HEK293 (cell line): ENCODE data around the gene AAK1.
"Not testable (repeated sequence)": the region's sequence is repeated elsewhere in the genome, so short reads cannot be mapped to it uniquely, and the experiment has no call there.

Experiments used
- CTCF ChIA-PET: fragments of 350-600 bp; formaldehyde crosslinking; extraction: SDS; loops from one replicate; lab custom pipeline; 2021; ENCODE audit warnings: antibody characterized with exemption; lab: Yijun Ruan, JAX
- POLR2A ChIA-PET: fragments of 300-600 bp; formaldehyde crosslinking; extraction: SDS; loops from one replicate; lab custom pipeline; 2020; ENCODE audit warnings: antibody characterized with exemption, inconsistent platforms; lab: Yijun Ruan, JAX
- H3K27ac ChIP-seq: fragments of 200-500 bp; sonication (Bioruptor generic); 2 replicates; pipeline ENCODE4 v1.5.1; 2014; ENCODE audit warnings: low read depth, low read length, control low read depth, inconsistent platforms; ENCODE audit errors: extremely low read depth
- H3K36me3 ChIP-seq, 2 experiments: fragments of 200-500 bp in 1 of 2; sonication (Bioruptor generic) in 1 of 2; 1 replicate in 1 of 2; 2 replicates in 1 of 2; pipeline ENCODE4 v1.5.1; 2014 to 2017; ENCODE audit warnings: inconsistent platforms in 2 of 2, low read length in 2 of 2; ENCODE audit not compliant: control insufficient read depth in 2 of 2, insufficient read depth in 1 of 2
- H3K4me1 ChIP-seq: fragments of 200-500 bp; sonication (Bioruptor generic); 2 replicates; pipeline ENCODE4 v1.5.1; 2014; ENCODE audit warnings: mild to moderate bottlenecking, low read length, inconsistent platforms; ENCODE audit not compliant: control insufficient read depth, insufficient read depth
- H3K4me3 ChIP-seq: 2 replicates; pipeline ENCODE4 v1.5.1; 2011; ENCODE audit warnings: low read depth, mild to moderate bottlenecking, control low read depth, low read length, moderate library complexity
- H3K9me3 ChIP-seq: fragments of 200-500 bp; sonication (Bioruptor generic); 2 replicates; pipeline ENCODE4 v1.5.1; 2014; ENCODE audit warnings: low read depth, low read length, inconsistent platforms; ENCODE audit not compliant: control insufficient read depth, insufficient read depth
- EGR2 ChIP-seq: fragments of 450-650 bp; formaldehyde crosslinking; IDR thresholded peaks from 2 replicates; pipeline ENCODE4 v1.5.1; 2016; ENCODE audit warnings: low read depth, missing biosample characterization, missing genetic modification characterization
- GFI1B ChIP-seq: fragments of 450-650 bp; formaldehyde crosslinking; IDR thresholded peaks from 2 replicates; pipeline ENCODE4 v1.5.1; 2016; ENCODE audit warnings: missing biosample characterization, missing genetic modification characterization
- GLI4 ChIP-seq: fragments of 450-650 bp; formaldehyde crosslinking; IDR thresholded peaks from 2 replicates; pipeline ENCODE4 v1.5.1; 2016; ENCODE audit warnings: missing biosample characterization, missing genetic modification characterization
- HIC1 ChIP-seq: fragments of 450-650 bp; formaldehyde crosslinking; IDR thresholded peaks from 2 replicates; pipeline ENCODE4 v1.5.1; 2016; ENCODE audit warnings: missing biosample characterization, missing genetic modification characterization
- KLF7 ChIP-seq: fragments of 450-650 bp; formaldehyde crosslinking; IDR thresholded peaks from 2 replicates; pipeline ENCODE4 v1.5.1; 2016; ENCODE audit warnings: missing biosample characterization, missing genetic modification characterization, borderline replicate concordance
- OVOL3 ChIP-seq: fragments of 450-650 bp; formaldehyde crosslinking; IDR thresholded peaks from 2 replicates; pipeline ENCODE4 v1.5.1; 2016; ENCODE audit warnings: missing biosample characterization, missing genetic modification characterization
- ZBTB1 ChIP-seq: fragments of 450-650 bp; formaldehyde crosslinking; IDR thresholded peaks from 2 replicates; pipeline ENCODE4 v1.5.1; 2016; ENCODE audit warnings: missing biosample characterization, missing genetic modification characterization
- ZBTB6 ChIP-seq: fragments of 450-650 bp; formaldehyde crosslinking; IDR thresholded peaks from 2 replicates; pipeline ENCODE4 v1.5.1; 2017; ENCODE audit warnings: missing biosample characterization, missing genetic modification characterization
- ZNF133 ChIP-seq: fragments of 450-650 bp; formaldehyde crosslinking; IDR thresholded peaks from 2 replicates; pipeline ENCODE4 v1.5.1; 2016; ENCODE audit warnings: missing biosample characterization, missing genetic modification characterization
- ZNF146 ChIP-seq: fragments of 450-650 bp; formaldehyde crosslinking; IDR thresholded peaks from 2 replicates; pipeline ENCODE4 v1.5.1; 2016; ENCODE audit warnings: missing biosample characterization, missing genetic modification characterization
- ZNF174 ChIP-seq: fragments of 450-650 bp; formaldehyde crosslinking; IDR thresholded peaks from 2 replicates; pipeline ENCODE4 v1.5.0; 2017; ENCODE audit warnings: missing biosample characterization, mild to moderate bottlenecking, missing genetic modification characterization
- ZNF18 ChIP-seq: fragments of 450-650 bp; formaldehyde crosslinking; IDR thresholded peaks from 2 replicates; pipeline ENCODE4 v1.5.1; 2016; ENCODE audit warnings: missing biosample characterization, missing genetic modification characterization
- ZNF221 ChIP-seq: fragments of 450-650 bp; formaldehyde crosslinking; IDR thresholded peaks from 2 replicates; pipeline ENCODE4 v1.5.1; 2017; ENCODE audit warnings: missing biosample characterization, missing genetic modification characterization, borderline replicate concordance
- ZNF311 ChIP-seq: fragments of 450-650 bp; formaldehyde crosslinking; IDR thresholded peaks from 2 replicates; pipeline ENCODE4 v1.5.1; 2017; ENCODE audit warnings: missing biosample characterization, missing genetic modification characterization, borderline replicate concordance
- ZNF335 ChIP-seq: fragments of 450-650 bp; formaldehyde crosslinking; conservative IDR thresholded peaks from 2 replicates; pipeline ENCODE4 v1.5.1; 2016; ENCODE audit warnings: missing biosample characterization, missing genetic modification characterization
- ZNF341 ChIP-seq: fragments of 450-650 bp; formaldehyde crosslinking; IDR thresholded peaks from 2 replicates; pipeline ENCODE4; 2016; ENCODE audit warnings: low read depth, missing biosample characterization, missing genetic modification characterization
- ZNF350 ChIP-seq: fragments of 450-650 bp; formaldehyde crosslinking; IDR thresholded peaks from 2 replicates; pipeline ENCODE4 v1.5.0; 2017; ENCODE audit warnings: missing biosample characterization, mild to moderate bottlenecking, missing genetic modification characterization
- ZNF354C ChIP-seq: fragments of 450-650 bp; formaldehyde crosslinking; IDR thresholded peaks from 2 replicates; pipeline ENCODE4 v1.5.1; 2016; ENCODE audit warnings: missing biosample characterization, missing genetic modification characterization, low read depth, borderline replicate concordance
- ZNF473 ChIP-seq: fragments of 450-650 bp; formaldehyde crosslinking; IDR thresholded peaks from 2 replicates; pipeline ENCODE4 v1.5.1; 2017; ENCODE audit warnings: missing biosample characterization, missing genetic modification characterization
- ZNF521 ChIP-seq: fragments of 450-650 bp; formaldehyde crosslinking; IDR thresholded peaks from 2 replicates; pipeline ENCODE4 v1.5.1; 2017; ENCODE audit warnings: missing biosample characterization, mild to moderate bottlenecking, missing genetic modification characterization
- ZNF530 ChIP-seq: fragments of 450-650 bp; formaldehyde crosslinking; IDR thresholded peaks from 2 replicates; pipeline ENCODE4 v1.5.1; 2016; ENCODE audit warnings: low read depth, missing biosample characterization, missing genetic modification characterization
- TF ChIP-seq, protein P1 (sequence below): fragments of 450-650 bp; formaldehyde crosslinking; IDR thresholded peaks from 2 replicates; pipeline ENCODE4 v1.5.1; 2016; ENCODE audit warnings: missing biosample characterization, missing genetic modification characterization, borderline replicate concordance

The AAK1 gene

DNA sequence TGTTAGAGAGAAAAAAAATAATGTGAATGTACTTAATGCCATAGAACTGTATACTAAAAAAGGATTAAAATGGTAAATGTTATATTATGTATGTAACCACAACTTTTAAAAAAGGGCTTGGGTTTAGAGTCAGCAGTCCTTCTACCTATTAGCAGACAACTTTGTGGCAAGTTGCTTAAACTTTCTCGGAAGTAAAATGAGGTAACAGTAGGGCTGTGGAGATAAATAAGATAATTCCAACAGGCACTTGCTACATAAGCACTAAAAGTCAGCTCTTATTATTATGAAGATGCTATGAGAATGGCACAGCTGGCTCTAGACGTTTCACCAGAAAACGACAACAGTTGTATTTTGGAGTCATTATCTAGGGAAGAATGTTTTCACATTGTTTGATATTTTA is 31.3 kb downstream of the AAK1 start:
- Histone ChIP-seq H3K27ac (no peak overlapping the region), H3K4me1 (no peaks in the 10 kb centered on the region), H3K9me3 (no peaks in the 10 kb centered on the region), H3K4me3 (no peak overlapping the region), H3K36me3 (no peaks in the 10 kb centered on the region)
- ChIA-PET CTCF (no interaction called here), POLR2A (no interaction called here)
- TF ChIP-seq GLI4 (tag by site-specific recombination), result no peak
- no peak for TF ChIP-seq ZNF133
- no peak for TF ChIP-seq ZBTB1 (tag by site-specific recombination)
- no peak for TF ChIP-seq ZNF521 (tag by site-specific recombination)
- TF ChIP-seq ZNF530 (tag by site-specific recombination), result no peak
- no peak for TF ChIP-seq ZNF174
- no peak for TF ChIP-seq ZNF335 (tag by site-specific recombination)
- TF ChIP-seq ZNF341 (tag by site-specific recombination), result no peak
- TF ChIP-seq EGR2 (tag by site-specific recombination), result no peak
- no peak for TF ChIP-seq HIC1 (tag by site-specific recombination)
- no peak for TF ChIP-seq ZNF311

DNA sequence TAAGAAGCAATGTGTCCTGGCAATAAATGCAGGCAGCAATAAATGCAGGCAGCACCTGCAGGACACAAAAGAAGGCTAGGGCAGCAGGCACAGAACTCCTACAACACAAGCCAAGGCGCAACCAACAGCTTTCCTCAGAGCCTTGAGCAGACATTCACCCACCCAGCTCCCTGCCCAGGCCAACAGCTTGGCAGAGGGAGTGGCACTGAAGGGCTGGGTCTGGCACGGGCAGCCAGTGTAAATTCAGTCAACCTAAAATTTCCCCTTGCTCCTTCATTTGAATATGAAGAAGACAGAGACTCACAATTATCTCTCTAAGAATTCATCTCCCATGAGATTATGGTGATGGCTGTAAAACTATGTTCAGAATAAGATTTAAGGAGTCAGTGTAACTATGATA is 35.4 kb downstream of the AAK1 start:
- H3K4me1 ChIP-seq, result no peaks in the 10 kb centered on the region
- TF ChIP-seq ZNF221 (tag by site-specific recombination), result no peak
- no peak for TF ChIP-seq ZNF146
- TF ChIP-seq ZNF473 (tag by site-specific recombination), result no peak
- TF ChIP-seq, protein P1, sequence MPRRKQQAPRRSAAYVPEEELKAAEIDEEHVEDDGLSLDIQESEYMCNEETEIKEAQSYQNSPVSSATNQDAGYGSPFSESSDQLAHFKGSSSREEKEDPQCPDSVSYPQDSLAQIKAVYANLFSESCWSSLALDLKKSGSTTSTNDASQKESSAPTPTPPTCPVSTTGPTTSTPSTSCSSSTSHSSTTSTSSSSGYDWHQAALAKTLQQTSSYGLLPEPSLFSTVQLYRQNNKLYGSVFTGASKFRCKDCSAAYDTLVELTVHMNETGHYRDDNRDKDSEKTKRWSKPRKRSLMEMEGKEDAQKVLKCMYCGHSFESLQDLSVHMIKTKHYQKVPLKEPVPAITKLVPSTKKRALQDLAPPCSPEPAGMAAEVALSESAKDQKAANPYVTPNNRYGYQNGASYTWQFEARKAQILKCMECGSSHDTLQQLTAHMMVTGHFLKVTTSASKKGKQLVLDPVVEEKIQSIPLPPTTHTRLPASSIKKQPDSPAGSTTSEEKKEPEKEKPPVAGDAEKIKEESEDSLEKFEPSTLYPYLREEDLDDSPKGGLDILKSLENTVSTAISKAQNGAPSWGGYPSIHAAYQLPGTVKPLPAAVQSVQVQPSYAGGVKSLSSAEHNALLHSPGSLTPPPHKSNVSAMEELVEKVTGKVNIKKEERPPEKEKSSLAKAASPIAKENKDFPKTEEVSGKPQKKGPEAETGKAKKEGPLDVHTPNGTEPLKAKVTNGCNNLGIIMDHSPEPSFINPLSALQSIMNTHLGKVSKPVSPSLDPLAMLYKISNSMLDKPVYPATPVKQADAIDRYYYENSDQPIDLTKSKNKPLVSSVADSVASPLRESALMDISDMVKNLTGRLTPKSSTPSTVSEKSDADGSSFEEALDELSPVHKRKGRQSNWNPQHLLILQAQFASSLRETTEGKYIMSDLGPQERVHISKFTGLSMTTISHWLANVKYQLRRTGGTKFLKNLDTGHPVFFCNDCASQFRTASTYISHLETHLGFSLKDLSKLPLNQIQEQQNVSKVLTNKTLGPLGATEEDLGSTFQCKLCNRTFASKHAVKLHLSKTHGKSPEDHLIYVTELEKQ (tag by site-specific recombination), result no peak
- no peak for TF ChIP-seq ZNF18 (tag by site-specific recombination)
- no peak for TF ChIP-seq OVOL3 (tag by site-specific recombination)
- no peak for TF ChIP-seq ZBTB6 (tag by site-specific recombination)
- no peak for TF ChIP-seq ZNF350 (tag by site-specific recombination)
- no peak for TF ChIP-seq KLF7 (tag by site-specific recombination)
- TF ChIP-seq GFI1B (tag by site-specific recombination), result no peak
- TF ChIP-seq ZNF354C, result no peak
- TF ChIP-seq, all 188 proteins: peak for 0
- no peaks in the 10 kb centered on the region for H3K9me3 ChIP-seq
- POLR2A ChIA-PET, result no interaction called here
- no peaks in the 10 kb centered on the region for H3K36me3 ChIP-seq
- no peak overlapping the region for H3K27ac ChIP-seq
- no peak overlapping the region for H3K4me3 ChIP-seq
- CTCF ChIA-PET, result interaction anchor here (1.0 kb wide), 1 partner anchor 31 kb away, joined by 3 read pairs; no protein-coding TSS in a partner anchor

DNA sequence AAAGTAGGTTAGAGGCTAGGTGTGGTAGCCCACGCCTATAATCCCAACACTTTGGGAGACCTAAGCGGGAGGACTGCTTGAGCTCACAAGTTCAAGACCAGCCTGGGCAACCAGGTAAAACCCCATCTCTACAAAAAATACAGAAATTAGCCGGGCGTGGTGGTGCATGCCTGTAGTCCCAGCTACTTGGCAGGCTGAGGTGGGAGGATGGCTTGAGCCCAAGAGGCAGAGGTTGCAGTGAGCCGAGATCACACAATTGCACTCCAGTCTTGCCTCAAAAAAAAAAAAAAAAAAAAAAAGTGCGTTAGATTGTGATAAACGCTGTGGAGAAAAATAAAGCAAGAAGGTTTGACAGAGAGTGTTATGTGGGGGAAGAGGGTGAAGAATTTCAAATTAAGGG is 36.8 kb downstream of the AAK1 start:
- H3K36me3 ChIP-seq, H3K4me1 ChIP-seq, H3K27ac ChIP-seq, H3K9me3 ChIP-seq, POLR2A ChIA-PET, H3K4me3 ChIP-seq: not testable (repeated sequence)
- CTCF ChIA-PET, result interaction anchor here (2.2 kb wide), 1 partner anchor 41 kb away, joined by 8 read pairs; no protein-coding TSS in a partner anchor
